Astrocyte of the spinal cord (primary cell): ENCODE results near the gene SIPA1L3.

ENCODE experiments used
- DNase-seq: peaks from one replicate; pipeline ENCODE4 v3.0.0; 2011; ENCODE audit warnings: low read depth, low spot score
- H3K4me3 ChIP-seq: 2 replicates; pipeline ENCODE4 v1.5.1; 2011; ENCODE audit warnings: low read depth, mild to moderate bottlenecking, low read length, moderate library complexity
- CTCF ChIP-seq: IDR thresholded peaks from 2 replicates; pipeline ENCODE4 v1.5.1; 2012; ENCODE audit warnings: low read depth, mild to moderate bottlenecking, low read length, inconsistent platforms
- in situ Hi-C: cut with HindIII; loops from 2 replicates; pipeline ENCODE4 v1.10.0; 2017; ENCODE audit warnings: low sequenced_read_pairs

Gene SIPA1L3

GRCh38 chr19:38013913-38014580 lies 107.0 kb downstream of the SIPA1L3 start:
- in situ Hi-C loops = no loop called here
- no peak for DNase-seq
- no peak for TF ChIP-seq CTCF
- no peak overlapping the region for H3K4me3 ChIP-seq

- TF ChIP-seq CTCF = no peak
- no peak for DNase-seq
These were observed 108.2 kb downstream of the SIPA1L3 start for GRCh38 chr19:38015216-38015615.

GRCh38 chr19:38015761-38016160 lies 108.8 kb downstream of the SIPA1L3 start:
- no peak overlapping the region for H3K4me3 ChIP-seq
- DNase-seq = no peak
- TF ChIP-seq CTCF = no peak
- in situ Hi-C loops = no loop called here

More at GRCh38 chr19:38015216-38015615, 108.2 kb downstream of the SIPA1L3 start:
- no peak overlapping the region for H3K4me3 ChIP-seq
- in situ Hi-C loops = no loop called here

- in situ Hi-C loops = no loop called here
- TF ChIP-seq CTCF = no peak
These were observed 110.6 kb downstream of the SIPA1L3 start for GRCh38 chr19:38017401-38018151.

GRCh38 chr19:38018694-38019395 lies 111.8 kb downstream of the SIPA1L3 start:
- TF ChIP-seq CTCF = no peak
- in situ Hi-C loops = no loop called here
- no peak overlapping the region for H3K4me3 ChIP-seq
- no peak for DNase-seq

More at GRCh38 chr19:38017401-38018151, 110.6 kb downstream of the SIPA1L3 start:
- no peak for DNase-seq
- H3K4me3 ChIP-seq = no peak overlapping the region

- no peak for TF ChIP-seq CTCF
- in situ Hi-C loops = no loop called here
- DNase-seq = no peak
- no peak overlapping the region for H3K4me3 ChIP-seq
These were observed 112.4 kb downstream of the SIPA1L3 start for GRCh38 chr19:38019396-38019724.
